HCT116 (cell line): ENCODE measurements around the gene TESK1. TPM values are rescaled to one million over a fixed set of nuclear protein-coding genes. Genes with fewer than 3 reads are reported as not detected.

Experiments used
- ATAC-seq: fragments of 200-7000 bp; cut with Tn5 transposase; 2 replicates; pipeline ENCODE4 v1.9.1; 2020; ENCODE audit warnings: mild to moderate bottlenecking, moderate library complexity
- BruUV-seq: library from RNA; stranded (reverse); fragments of 400-500 nt; replicated peaks from 2 replicates; lab custom pipeline; 2021; lab: Mats Ljungman, UMichigan
- CTCF ChIA-PET: fragments of 300-600 bp; sonication (Branson Sonifier 250); formaldehyde crosslinking; loops from one replicate; lab custom pipeline; 2021; ENCODE audit warnings: antibody characterized with exemption; lab: Charles Lee
- POLR2A ChIA-PET: fragments of 300-600, 350-600 bp; sonication (Branson Sonifier 250); formaldehyde crosslinking; loops from one replicate; lab custom pipeline; 2021; ENCODE audit warnings: antibody characterized with exemption; lab: Charles Lee
- RAD21 ChIA-PET, 2 experiments: fragments of 300-600 bp; sonication (Branson Sonifier 250); formaldehyde crosslinking; loops; one replicate each; lab custom pipeline; 2023; ENCODE audit warnings: low total read pairs in 2 of 2; ENCODE audit not compliant: uncharacterized antibody in 2 of 2, unreplicated experiment in 2 of 2, low non-redundant PET in 1 of 2; lab: Charles Lee
- DNase-seq: peaks from one replicate; pipeline ENCODE4 v3.0.0-alpha.2; 2010; ENCODE audit warnings: low read depth, low spot score
- H2AFZ ChIP-seq: fragments of 200-600 bp; shearing (Covaris generic), sonication (generic); 2 replicates; pipeline ENCODE4 v1.6.1; 2017; ENCODE audit warnings: low read depth, mixed run types, mixed read lengths, antibody characterized with exemption, low read length; ENCODE audit not compliant: poor library complexity, severe bottlenecking
- H3K27ac ChIP-seq: 2 replicates; pipeline ENCODE4 v1.5.1; 2012; ENCODE audit warnings: low read depth, low read length
- H3K27me3 ChIP-seq: fragments of 200-600 bp; sonication (generic); 2 replicates; pipeline ENCODE4 v1.6.1; 2016; ENCODE audit warnings: mixed run types, low read length, mixed read lengths; ENCODE audit not compliant: insufficient read depth
- H3K36me3 ChIP-seq, 2 experiments: fragments of 200-500 bp in 1 of 2; fragments of 200-600 bp in 1 of 2; sonication (Bioruptor generic) in 1 of 2; sonication (generic) in 1 of 2; 2 replicates each; pipeline versions ENCODE4 v1.5.1 to v1.6.1; 2014 to 2016; ENCODE audit warnings: low read length in 2 of 2, inconsistent platforms in 1 of 2, mixed read lengths in 1 of 2, mixed run types in 1 of 2; ENCODE audit not compliant: insufficient read depth in 2 of 2, control insufficient read depth in 1 of 2
- H3K4me1 ChIP-seq, 2 experiments: fragments of 200-600 bp in 1 of 2; sonication (generic) in 1 of 2; 2 replicates each; pipeline versions ENCODE4 v1.5.1 to v1.6.1; 2012 to 2017; ENCODE audit warnings: low read length in 2 of 2, inconsistent platforms in 1 of 2, mild to moderate bottlenecking in 1 of 2, mixed read lengths in 1 of 2, mixed run types in 1 of 2, moderate library complexity in 1 of 2; ENCODE audit not compliant: insufficient read depth in 2 of 2, control insufficient read depth in 1 of 2
- H3K4me2 ChIP-seq: fragments of 200-600 bp; sonication (generic); 2 replicates; pipeline ENCODE4 v1.6.1; 2017; ENCODE audit warnings: mixed run types, low read length, mixed read lengths
- H3K4me3 ChIP-seq, 2 experiments: fragments of 200-600 bp in 1 of 2; sonication (generic) in 1 of 2; replicated peaks in 1 of 2; 2 replicates each; pipeline ENCODE4 v1.5.1; 2011 to 2016; ENCODE audit warnings: low read length in 2 of 2, control low read depth in 1 of 2, low read depth in 1 of 2, mild to moderate bottlenecking in 1 of 2, mixed read lengths in 1 of 2, mixed run types in 1 of 2
- H3K79me2 ChIP-seq: fragments of 200-600 bp; sonication (generic); 2 replicates; pipeline ENCODE4 v1.6.1; 2017; ENCODE audit warnings: mild to moderate bottlenecking, mixed run types, low read length, moderate library complexity, mixed read lengths; ENCODE audit not compliant: insufficient read depth
- H3K9ac ChIP-seq: fragments of 200-600 bp; sonication (generic); 2 replicates; pipeline ENCODE4 v1.6.1; 2016; ENCODE audit warnings: low read length, mixed read lengths
- H3K9me2 ChIP-seq: fragments of 200-600 bp; sonication (generic), shearing (Covaris generic); 2 replicates; pipeline ENCODE4 v1.6.1; 2017; ENCODE audit warnings: mixed run types, mild to moderate bottlenecking, moderate library complexity; ENCODE audit not compliant: insufficient read depth
- H3K9me3 ChIP-seq, 2 experiments: fragments of 200-500 bp in 1 of 2; fragments of 200-600 bp in 1 of 2; sonication (Bioruptor generic) in 1 of 2; sonication (generic) in 1 of 2; 2 replicates each; pipeline ENCODE4 v1.6.1; 2014 to 2017; ENCODE audit warnings: low read length in 2 of 2, mixed read lengths in 2 of 2, inconsistent platforms in 1 of 2, low read depth in 1 of 2, mild to moderate bottlenecking in 1 of 2, mixed run types in 1 of 2, moderate library complexity in 1 of 2; ENCODE audit not compliant: control insufficient read depth in 1 of 2, insufficient read depth in 1 of 2
- H4K20me1 ChIP-seq: fragments of 200-600 bp; sonication (generic), shearing (Covaris generic); 2 replicates; pipeline ENCODE4 v1.6.1; 2017; ENCODE audit warnings: mixed run types, mild to moderate bottlenecking, moderate library complexity; ENCODE audit not compliant: insufficient read depth
- CBX3 ChIP-seq: IDR thresholded peaks from 2 replicates; pipeline ENCODE4 v1.6.1; 2012; ENCODE audit warnings: low read depth
- CEBPB ChIP-seq: IDR thresholded peaks from 2 replicates; pipeline ENCODE4 v1.6.1; 2012; ENCODE audit warnings: low read depth
- EGR1 ChIP-seq: IDR thresholded peaks from 2 replicates; pipeline ENCODE4 v1.6.1; 2012; ENCODE audit warnings: low read depth
- EZH2 ChIP-seq: fragments of 200-600 bp; sonication (generic); IDR thresholded peaks from 2 replicates; pipeline ENCODE4 v1.6.1; 2017; ENCODE audit warnings: antibody characterized with exemption, mixed run types
- EZH2phosphoT487 ChIP-seq: fragments of 200-600 bp; IDR thresholded peaks from 2 replicates; pipeline ENCODE4 v1.6.1; 2018; ENCODE audit warnings: antibody characterized with exemption, borderline replicate concordance
- FOSL1 ChIP-seq: IDR thresholded peaks from 2 replicates; pipeline ENCODE4 v1.6.1; 2012; ENCODE audit warnings: low read depth
- JUND ChIP-seq: IDR thresholded peaks from 2 replicates; pipeline ENCODE4 v1.6.1; 2012
- MAX ChIP-seq: IDR thresholded peaks from 2 replicates; pipeline ENCODE4 v1.6.1; 2012
- POLR2A ChIP-seq: IDR thresholded peaks from 2 replicates; pipeline ENCODE4 v1.7.0; 2011; ENCODE audit warnings: borderline replicate concordance; ENCODE audit not compliant: insufficient read depth, insufficient read length; ENCODE audit errors: extremely low read depth
- POLR2AphosphoS5 ChIP-seq: IDR thresholded peaks from 2 replicates; pipeline ENCODE4 v1.6.1; 2011; ENCODE audit warnings: mild to moderate bottlenecking, low read depth, low read length, moderate library complexity
- SRF ChIP-seq: IDR thresholded peaks from 2 replicates; pipeline ENCODE4 v1.6.1; 2012; ENCODE audit warnings: low read depth
- TCF7L2 ChIP-seq: IDR thresholded peaks from 2 replicates; pipeline ENCODE4 v1.7.0; 2011; ENCODE audit warnings: borderline replicate concordance, inconsistent platforms; ENCODE audit not compliant: insufficient read depth, insufficient read length; ENCODE audit errors: extremely low read depth
- YY1 ChIP-seq: IDR thresholded peaks from 2 replicates; pipeline ENCODE4 v1.6.1; 2011; ENCODE audit warnings: low read length, low read depth, moderate library complexity, mild to moderate bottlenecking; ENCODE audit not compliant: insufficient replicate concordance; ENCODE audit errors: extremely low read depth
- ZFX ChIP-seq: fragments of 450-650 bp; IDR thresholded peaks from 2 replicates; pipeline ENCODE4 v1.6.1; 2017
- ZNF274 ChIP-seq: fragments of 200-500 bp; sonication (Bioruptor generic); IDR thresholded peaks from 2 replicates; pipeline ENCODE4 v1.6.1; 2014; ENCODE audit warnings: mild to moderate bottlenecking, low read depth, low read length, inconsistent platforms
- intact Hi-C: fragments of 100-400 bp; cut with micrococcal nuclease; formaldehyde crosslinking; loops from 2 replicates; pipeline ENCODE4 v1.10.0; 2022
- total RNA-seq: library from RNA; stranded (reverse); gene quantifications from one replicate; pipeline ENCODE4 v1.2.1, GENCODE V29; 2021; ENCODE audit not compliant: unreplicated experiment
- TF ChIP-seq, protein P1 (sequence below): IDR thresholded peaks from 2 replicates; pipeline ENCODE4 v1.6.1; 2012; ENCODE audit warnings: low read depth

Gene TESK1
- total RNA-seq, 1 experiment from 2014 or later, result 26.6 TPM

GRCh38 chr9:35560625-35561337 lies 44.3 kb upstream of the TESK1 start (continued):
- TF ChIP-seq, protein P1, sequence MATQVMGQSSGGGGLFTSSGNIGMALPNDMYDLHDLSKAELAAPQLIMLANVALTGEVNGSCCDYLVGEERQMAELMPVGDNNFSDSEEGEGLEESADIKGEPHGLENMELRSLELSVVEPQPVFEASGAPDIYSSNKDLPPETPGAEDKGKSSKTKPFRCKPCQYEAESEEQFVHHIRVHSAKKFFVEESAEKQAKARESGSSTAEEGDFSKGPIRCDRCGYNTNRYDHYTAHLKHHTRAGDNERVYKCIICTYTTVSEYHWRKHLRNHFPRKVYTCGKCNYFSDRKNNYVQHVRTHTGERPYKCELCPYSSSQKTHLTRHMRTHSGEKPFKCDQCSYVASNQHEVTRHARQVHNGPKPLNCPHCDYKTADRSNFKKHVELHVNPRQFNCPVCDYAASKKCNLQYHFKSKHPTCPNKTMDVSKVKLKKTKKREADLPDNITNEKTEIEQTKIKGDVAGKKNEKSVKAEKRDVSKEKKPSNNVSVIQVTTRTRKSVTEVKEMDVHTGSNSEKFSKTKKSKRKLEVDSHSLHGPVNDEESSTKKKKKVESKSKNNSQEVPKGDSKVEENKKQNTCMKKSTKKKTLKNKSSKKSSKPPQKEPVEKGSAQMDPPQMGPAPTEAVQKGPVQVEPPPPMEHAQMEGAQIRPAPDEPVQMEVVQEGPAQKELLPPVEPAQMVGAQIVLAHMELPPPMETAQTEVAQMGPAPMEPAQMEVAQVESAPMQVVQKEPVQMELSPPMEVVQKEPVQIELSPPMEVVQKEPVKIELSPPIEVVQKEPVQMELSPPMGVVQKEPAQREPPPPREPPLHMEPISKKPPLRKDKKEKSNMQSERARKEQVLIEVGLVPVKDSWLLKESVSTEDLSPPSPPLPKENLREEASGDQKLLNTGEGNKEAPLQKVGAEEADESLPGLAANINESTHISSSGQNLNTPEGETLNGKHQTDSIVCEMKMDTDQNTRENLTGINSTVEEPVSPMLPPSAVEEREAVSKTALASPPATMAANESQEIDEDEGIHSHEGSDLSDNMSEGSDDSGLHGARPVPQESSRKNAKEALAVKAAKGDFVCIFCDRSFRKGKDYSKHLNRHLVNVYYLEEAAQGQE, result no peak
- TF ChIP-seq YY1 (no peak), MAX (no peak), JUND (no peak), POLR2A (no peak), POLR2AphosphoS5 (no peak), EZH2phosphoT487 (no peak), EGR1 (no peak)

- Histone ChIP-seq H3K9me3 (no peaks in the 10 kb centered on the region), H3K9ac (no peak overlapping the region), H4K20me1 (no peaks in the 10 kb centered on the region), H3K4me1 (peaks cover 3 to 5% of the 10 kb centered on the region in 2 experiments; a peak in 2 of 4 replicates), H2AFZ (no peak overlapping the region), H3K36me3 (no peaks in the 10 kb centered on the region), H3K9me2 (no peaks in the 10 kb centered on the region), H3K27ac (no peak overlapping the region), H3K79me2 (no peaks in the 10 kb centered on the region), H3K27me3 (no peaks in the 10 kb centered on the region), H3K4me2 (no peak overlapping the region), H3K4me3 (no peak overlapping the region)
- intact Hi-C loops, result no loop called here
- TF ChIP-seq FOSL1 (no peak), POLR2AphosphoS5 (no peak), JUND (no peak), SRF (no peak), CEBPB (no peak), TCF7L2 (no peak), EZH2 (no peak), ZFX (no peak), ZNF274 (no peak), EZH2phosphoT487 (no peak), YY1 (no peak), MAX (no peak), POLR2A (no peak), CBX3 (no peak)
- ATAC-seq, result no peak
- no TSS peak for BruUV-seq
- DNase-seq, result no peak
- ChIA-PET RAD21 (no interaction called here), CTCF (no interaction called here), POLR2A (no interaction called here)
These were observed 43.4 kb upstream of the TESK1 start for GRCh38 chr9:35561468-35562261.
